GM10248 (cell line): ENCODE measurements around the gene RALBP1.
"Not testable (repeated sequence)": the region's sequence is repeated elsewhere in the genome, so short reads cannot be mapped to it uniquely, and the experiment has no call there.

Experiments
- CTCF ChIA-PET: fragments of 300-600 bp; sonication (Branson Sonifier 250); formaldehyde crosslinking; extraction: SDS; loops from one replicate; lab custom pipeline; 2021; ENCODE audit warnings: antibody characterized with exemption; lab: Yijun Ruan, JAX
- POLR2A ChIA-PET: fragments of 350-650 bp; sonication (Branson Sonifier 250); formaldehyde crosslinking; extraction: SDS; loops from one replicate; lab custom pipeline; 2020; ENCODE audit warnings: antibody characterized with exemption; lab: Yijun Ruan, JAX
- DNase-seq: peaks from one replicate; pipeline ENCODE4 v3.0.0; 2012; ENCODE audit errors: extremely low spot score
- TF ChIP-seq, protein P1 (sequence below): IDR thresholded peaks from 2 replicates; pipeline ENCODE4 v1.5.1; 2012; ENCODE audit warnings: mild to moderate bottlenecking, low read depth; ENCODE audit errors: extremely low read depth, missing control alignments, control extremely low read depth

RALBP1 gene

DNA sequence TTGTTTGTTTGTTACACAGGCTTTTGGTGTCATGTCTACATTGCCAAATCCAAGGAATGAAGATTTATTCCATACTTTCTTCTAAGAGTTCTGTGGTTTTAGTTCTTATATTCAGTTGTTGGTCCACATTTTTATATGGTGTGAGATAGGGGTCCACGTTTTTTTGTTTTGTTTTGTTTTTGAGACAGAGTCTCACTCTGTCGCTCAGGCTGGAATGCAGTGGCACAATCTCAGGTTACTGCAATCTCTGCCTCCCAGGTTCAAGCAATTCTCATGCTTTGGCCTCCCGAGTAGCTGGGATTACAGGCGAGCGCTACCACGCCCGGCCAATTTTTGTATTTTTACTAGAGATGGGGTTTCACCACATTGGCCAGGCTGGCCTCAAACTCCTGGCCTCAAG lies 8.2 kb downstream of the RALBP1 start:
- TF ChIP-seq, protein P1, sequence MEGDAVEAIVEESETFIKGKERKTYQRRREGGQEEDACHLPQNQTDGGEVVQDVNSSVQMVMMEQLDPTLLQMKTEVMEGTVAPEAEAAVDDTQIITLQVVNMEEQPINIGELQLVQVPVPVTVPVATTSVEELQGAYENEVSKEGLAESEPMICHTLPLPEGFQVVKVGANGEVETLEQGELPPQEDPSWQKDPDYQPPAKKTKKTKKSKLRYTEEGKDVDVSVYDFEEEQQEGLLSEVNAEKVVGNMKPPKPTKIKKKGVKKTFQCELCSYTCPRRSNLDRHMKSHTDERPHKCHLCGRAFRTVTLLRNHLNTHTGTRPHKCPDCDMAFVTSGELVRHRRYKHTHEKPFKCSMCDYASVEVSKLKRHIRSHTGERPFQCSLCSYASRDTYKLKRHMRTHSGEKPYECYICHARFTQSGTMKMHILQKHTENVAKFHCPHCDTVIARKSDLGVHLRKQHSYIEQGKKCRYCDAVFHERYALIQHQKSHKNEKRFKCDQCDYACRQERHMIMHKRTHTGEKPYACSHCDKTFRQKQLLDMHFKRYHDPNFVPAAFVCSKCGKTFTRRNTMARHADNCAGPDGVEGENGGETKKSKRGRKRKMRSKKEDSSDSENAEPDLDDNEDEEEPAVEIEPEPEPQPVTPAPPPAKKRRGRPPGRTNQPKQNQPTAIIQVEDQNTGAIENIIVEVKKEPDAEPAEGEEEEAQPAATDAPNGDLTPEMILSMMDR: no peak
- ChIA-PET POLR2A (no interaction called here), CTCF (no interaction called here)
- DNase-seq: no peak

DNA sequence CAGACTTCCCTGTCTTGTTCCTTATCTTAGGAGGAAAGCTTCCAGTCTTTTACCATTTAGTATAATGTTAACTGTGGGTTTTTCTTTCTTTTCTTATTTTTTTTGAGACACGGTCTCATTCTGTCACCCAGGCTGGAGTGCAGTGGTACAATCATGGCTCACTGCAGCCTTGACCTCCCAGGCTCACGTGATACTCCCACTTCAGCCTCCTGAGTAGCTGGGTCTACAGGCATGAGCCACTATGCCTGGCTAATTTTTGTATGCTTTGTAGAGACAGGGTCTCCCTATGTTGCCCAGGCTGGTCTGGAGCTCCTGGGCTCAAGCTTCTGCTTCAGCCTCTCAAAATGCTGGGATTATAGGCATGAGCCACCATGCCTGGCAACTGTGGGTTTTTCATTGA lies 9.5 kb downstream of the RALBP1 start:
- DNase-seq, POLR2A ChIA-PET, CTCF ChIA-PET: not testable (repeated sequence)

DNA sequence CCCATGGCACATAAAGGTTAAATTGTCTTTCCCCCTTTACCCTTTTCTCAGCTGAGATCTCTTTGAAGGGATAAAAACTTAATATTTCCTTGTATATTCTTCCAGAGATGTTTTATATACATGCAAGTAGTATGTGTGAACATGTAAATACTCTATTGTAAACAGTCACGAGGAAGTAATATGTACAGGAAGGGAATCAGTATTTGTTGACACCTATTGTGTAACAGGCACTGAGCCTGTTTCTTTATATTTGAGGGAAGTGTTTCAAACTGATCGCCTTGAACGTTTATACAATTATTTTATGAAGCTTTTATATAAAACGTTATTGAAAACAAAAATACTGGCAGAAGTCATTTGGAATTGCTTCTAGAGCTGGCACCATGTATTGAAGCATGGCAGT lies 13.2 kb downstream of the RALBP1 start:
- no peak for DNase-seq
- CTCF ChIA-PET: no interaction called here
- TF ChIP-seq, protein P1: no peak
- POLR2A ChIA-PET: no interaction called here

DNA sequence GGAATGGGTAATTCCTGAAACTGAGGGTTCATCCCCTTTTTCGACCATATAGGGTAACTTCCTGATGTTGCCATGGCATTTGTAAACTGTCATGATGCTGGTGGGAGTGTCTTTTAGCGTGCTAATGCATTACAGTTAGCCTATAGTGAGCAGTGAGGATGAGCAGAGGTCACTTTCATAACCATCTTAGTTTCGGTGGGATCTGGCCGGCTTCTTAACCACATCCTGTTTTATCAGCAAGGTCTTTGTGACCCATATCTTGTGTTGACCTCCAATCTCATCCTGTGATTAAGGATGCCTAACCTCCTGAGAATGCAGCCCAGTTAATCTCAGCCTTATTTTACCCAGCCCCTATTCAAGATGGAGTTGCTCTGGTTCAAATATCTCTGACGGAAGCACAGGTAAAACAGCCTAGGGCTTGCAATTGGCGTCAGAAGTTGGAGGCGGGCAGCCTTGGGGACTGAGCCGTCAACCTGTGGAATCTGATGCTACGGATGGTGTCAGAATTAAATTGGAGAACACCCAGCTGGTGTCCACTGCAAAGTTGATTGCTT lies 19.5 kb downstream of the RALBP1 start:
- TF ChIP-seq, protein P1: no peak
- POLR2A ChIA-PET: no interaction called here
- CTCF ChIA-PET: interaction anchor here (1.2 to 1.4 kb wide), 3 partner anchors 12 to 22 kb away, joined by 3 to 7 read pairs (median 4); no protein-coding TSS in a partner anchor
- peak; percentile 20 for DNase-seq

DNA sequence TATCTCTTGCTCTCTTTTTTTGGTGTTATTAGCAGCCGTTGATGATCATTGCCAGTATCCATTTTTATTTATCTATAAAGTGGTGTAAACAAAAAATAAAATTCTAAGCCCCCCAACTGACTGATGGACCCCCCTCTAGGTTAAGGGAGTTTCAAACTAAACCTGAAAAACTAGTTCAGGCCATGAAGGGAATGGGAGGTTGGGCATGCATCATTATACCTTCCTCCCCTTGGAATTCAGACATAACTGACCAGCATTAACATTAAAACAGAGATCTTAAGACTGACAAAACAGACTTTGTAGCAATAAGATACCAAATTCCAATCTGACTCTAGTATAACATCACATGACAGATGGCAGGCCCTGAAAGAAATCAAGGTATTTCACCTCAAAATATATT lies 20.2 kb downstream of the RALBP1 start:
- POLR2A ChIA-PET: no interaction called here
- TF ChIP-seq, protein P1: no peak
- DNase-seq: no peak
- CTCF ChIA-PET: interaction anchor here (1.2 to 1.3 kb wide), 2 partner anchors 19 to 21 kb away, joined by 3 to 4 read pairs; no protein-coding TSS in a partner anchor

DNA sequence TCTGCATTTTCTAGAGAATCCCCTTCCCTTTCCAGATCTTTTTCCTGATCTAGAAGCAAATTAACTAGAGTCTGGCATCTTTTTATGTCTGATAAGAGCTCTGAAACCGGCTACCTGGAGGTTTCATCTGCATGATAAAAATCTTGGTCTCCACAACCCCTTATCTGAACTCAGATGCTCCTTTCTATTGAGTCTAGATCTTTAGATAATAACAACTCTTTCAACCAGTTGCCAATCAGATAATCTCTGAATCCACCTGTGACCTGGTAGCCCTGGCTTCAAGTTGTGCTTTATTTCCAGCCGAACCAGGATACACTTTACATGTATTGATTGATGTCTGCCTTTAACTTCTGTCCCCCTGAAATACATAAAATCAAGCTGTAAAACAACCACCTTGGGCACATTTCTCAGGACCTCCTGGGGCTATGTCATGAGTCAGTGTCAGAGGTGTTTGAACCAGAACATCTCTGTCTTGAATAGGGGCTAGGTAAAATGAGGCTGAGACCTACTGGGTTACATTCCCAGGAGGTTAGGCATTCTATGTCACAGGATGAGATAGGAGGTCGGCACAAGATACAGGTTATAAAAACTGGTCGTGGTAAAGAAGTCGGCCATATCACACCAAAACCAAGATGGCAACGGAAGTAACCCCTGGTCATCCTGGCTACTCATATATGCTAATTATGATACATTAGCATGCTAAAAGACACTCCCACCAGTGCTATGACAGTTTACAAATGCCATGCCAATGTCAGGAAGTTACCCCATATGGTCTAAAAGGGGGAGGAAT lies 20.8 kb downstream of the RALBP1 start:
- POLR2A ChIA-PET: no interaction called here

More for the DNA sequence above, 20.8 kb downstream of the RALBP1 start:
- CTCF ChIA-PET: interaction anchor here (1.2 kb wide), 1 partner anchor 21 kb away, joined by 4 read pairs; no protein-coding TSS in a partner anchor
- no peak for DNase-seq
- TF ChIP-seq, protein P1: no peak
